GM10266 (cell line): ENCODE data around the gene GUCD1.
A peak's percentile ranks its signal among the peaks of the same experiment; 100 is the strongest.
"Not testable (repeated sequence)": the region's sequence is repeated elsewhere in the genome, so short reads cannot be mapped to it uniquely, and the experiment has no call there.

Experiments
- DNase-seq: peaks from one replicate; pipeline ENCODE4 v3.0.0; 2012; ENCODE audit errors: extremely low spot score
- CTCF ChIP-seq: IDR thresholded peaks from 2 replicates; pipeline ENCODE4 v1.5.1; 2012; ENCODE audit warnings: mild to moderate bottlenecking, low read depth; ENCODE audit not compliant: control insufficient read depth, insufficient read depth; ENCODE audit errors: missing control alignments

The GUCD1 gene

GRCh38 chr22:24540470-24540869, 14.5 kb downstream of the GUCD1 start:
- DNase-seq: no peak
- TF ChIP-seq CTCF: no peak

GRCh38 chr22:24536089-24536488, 18.8 kb downstream of the GUCD1 start:
- TF ChIP-seq CTCF: no peak
- no peak for DNase-seq

GRCh38 chr22:24535348-24535747, 19.6 kb downstream of the GUCD1 start:
- no peak for TF ChIP-seq CTCF
- DNase-seq: no peak

GRCh38 chr22:24532075-24532474, 22.9 kb downstream of the GUCD1 start:
- no peak for TF ChIP-seq CTCF
- no peak for DNase-seq

GRCh38 chr22:24530968-24531367, 24.0 kb downstream of the GUCD1 start:
- not testable (repeated sequence) for DNase-seq

GRCh38 chr22:24529898-24530297, 25.0 kb downstream of the GUCD1 start:
- DNase-seq: no peak
- TF ChIP-seq CTCF: no peak

- TF ChIP-seq CTCF: no peak
- no peak for DNase-seq
Observed at GRCh38 chr22:24526191-24526590, 28.7 kb downstream of the GUCD1 start.

GRCh38 chr22:24525416-24526037, 29.4 kb downstream of the GUCD1 start:
- peak; percentile 84 for TF ChIP-seq CTCF
- peak; percentile 80 for DNase-seq
